ENCODE data around the gene CHRNA4. TPM values are rescaled to one million over a fixed set of nuclear protein-coding genes. Genes with fewer than 3 reads are reported as not detected.
"Not testable (repeated sequence)": the region's sequence is repeated elsewhere in the genome, so short reads cannot be mapped to it uniquely, and the experiment has no call there.

The CHRNA4 gene
- total RNA-seq, 2 donors from 2014 or later: 0.46 TPM; not detected in 1

- Mint-ChIP-seq H3K27ac (no peak overlapping the region), H3K9me3 (no peaks in the 10 kb centered on the region), H3K36me3 (ENCODE audit: low read depth) (no peaks in the 10 kb centered on the region), H3K4me1 (no peaks in the 10 kb centered on the region), H3K4me3 (no peak overlapping the region), H3K27me3 (ENCODE audit: insufficient read depth) (no peaks in the 10 kb centered on the region)
- Histone ChIP-seq H3K9me3 (ENCODE audit: control insufficient read depth, low read length) (no peaks in the 10 kb centered on the region), H3K4me1 (ENCODE audit: control insufficient read depth, insufficient read depth, low read length) (no peaks in the 10 kb centered on the region), H3K4me3 (ENCODE audit: low read length) (no peak overlapping the region), H3K36me3 (ENCODE audit: control insufficient read depth, insufficient read depth, low read length) (no peaks in the 10 kb centered on the region), H3K9ac (ENCODE audit: extremely low read depth, low read length, poor library complexity, severe bottlenecking) (no peak overlapping the region), H3K27ac (ENCODE audit: low read depth, low read length) (no peak overlapping the region), H3K27me3 (ENCODE audit: control insufficient read depth, insufficient read depth, low read length, poor library complexity, severe bottlenecking) (peaks cover 9% of the 10 kb centered on the region)
- DNase-seq: no peak
- WGBS, 2 experiments (ENCODE audit: insufficient coverage in 1 of 2, insufficient read length in 1 of 2): 92 to 93% methylated on average over 44 to 59 of the region's 59 CpGs
- no peak for TF ChIP-seq CTCF (conservative IDR thresholded peaks at IDR 0.05)
Measured at GRCh38 chr20:63342561-63343459, 18.3 kb downstream of the CHRNA4 start.

GRCh38 chr20:63340158-63340688 lies 20.9 kb downstream of the CHRNA4 start:
- H3K36me3 ChIP-seq (ENCODE audit: control insufficient read depth, insufficient read depth, low read length); H3K9me3 Mint-ChIP-seq; H3K9me3 ChIP-seq (ENCODE audit: control insufficient read depth, low read length); H3K4me1 ChIP-seq (ENCODE audit: control insufficient read depth, insufficient read depth, low read length); H3K4me1 Mint-ChIP-seq; H3K9ac ChIP-seq (ENCODE audit: extremely low read depth, low read length, poor library complexity, severe bottlenecking); H3K4me3 Mint-ChIP-seq; H3K27ac Mint-ChIP-seq; DNase-seq; H3K27me3 Mint-ChIP-seq (ENCODE audit: insufficient read depth); H3K27ac ChIP-seq (ENCODE audit: low read depth, low read length); H3K4me3 ChIP-seq (ENCODE audit: low read length); H3K36me3 Mint-ChIP-seq (ENCODE audit: low read depth): not testable (repeated sequence)
- H3K27me3 ChIP-seq (ENCODE audit: control insufficient read depth, insufficient read depth, low read length, poor library complexity, severe bottlenecking): peaks cover 21% of the 10 kb centered on the region
- WGBS, 2 experiments (ENCODE audit: insufficient coverage in 1 of 2, insufficient read length in 1 of 2): 94 to 96% methylated on average over 5 to 10 of the region's 10 CpGs

GRCh38 chr20:63339154-63340094 lies 21.7 kb downstream of the CHRNA4 start:
- not testable (repeated sequence) for H3K4me1 ChIP-seq (ENCODE audit: control insufficient read depth, insufficient read depth, low read length); H3K4me3 ChIP-seq (ENCODE audit: low read length); H3K9ac ChIP-seq (ENCODE audit: extremely low read depth, low read length, poor library complexity, severe bottlenecking); H3K27ac ChIP-seq (ENCODE audit: low read depth, low read length); H3K4me1 Mint-ChIP-seq; H3K27me3 Mint-ChIP-seq (ENCODE audit: insufficient read depth); H3K4me3 Mint-ChIP-seq; DNase-seq; H3K9me3 Mint-ChIP-seq; H3K36me3 Mint-ChIP-seq (ENCODE audit: low read depth); H3K9me3 ChIP-seq (ENCODE audit: control insufficient read depth, low read length); H3K27ac Mint-ChIP-seq; H3K36me3 ChIP-seq (ENCODE audit: control insufficient read depth, insufficient read depth, low read length)
- 84 to 86% methylated on average over 13 to 14 of the region's 14 CpGs for WGBS, 2 experiments (ENCODE audit: insufficient coverage in 1 of 2, insufficient read length in 1 of 2)
- H3K27me3 ChIP-seq (ENCODE audit: control insufficient read depth, insufficient read depth, low read length, poor library complexity, severe bottlenecking): peaks cover 21% of the 10 kb centered on the region
